H1 (cell line): ENCODE data around the gene SHISAL1. TPM values are rescaled to one million over a fixed set of nuclear protein-coding genes. Genes with fewer than 3 reads are reported as not detected.

ENCODE experiments used
- CTCF ChIA-PET: fragments of 300-600 bp; sonication (Branson Sonifier 250); formaldehyde crosslinking; loops from one replicate; lab custom pipeline; 2021; ENCODE audit not compliant: partially characterized antibody; lab: Charles Lee
- POLR2A ChIA-PET: fragments of 300-600 bp; sonication (Branson Sonifier 250); formaldehyde crosslinking; loops from one replicate; lab custom pipeline; 2021; ENCODE audit warnings: inconsistent platforms; ENCODE audit not compliant: partially characterized antibody; lab: Charles Lee
- DNase-seq, 2 experiments: peaks; one replicate each; pipeline versions ENCODE4 v3.0.0 to v3.0.0-alpha.2; 2010 to 2022; ENCODE audit warnings: low spot score in 2 of 2, low read depth in 1 of 2, mixed read lengths in 1 of 2
- FAIRE-seq: peaks from 2 replicates; lab custom pipeline; 2011; peaks lifted over from hg19 to GRCh38; lab: Jason Lieb, UNC
- H2AFZ ChIP-seq: 2 replicates; pipeline ENCODE4 v1.8.1; 2012; ENCODE audit warnings: low read length, inconsistent platforms
- H2AK5ac ChIP-seq: 2 replicates; pipeline ENCODE4 v1.6.1; 2013; ENCODE audit warnings: low read depth, low read length
- H2BK120ac ChIP-seq: replicated peaks from 2 replicates; pipeline ENCODE3; 2013; ENCODE audit warnings: low read depth, low read length, inconsistent platforms
- H2BK12ac ChIP-seq: 2 replicates; pipeline ENCODE4 v1.6.1; 2013; ENCODE audit warnings: low read depth, low read length
- H2BK15ac ChIP-seq: 2 replicates; pipeline ENCODE4 v1.6.1; 2013; ENCODE audit warnings: low read length
- H2BK20ac ChIP-seq: 2 replicates; pipeline ENCODE4 v1.6.1; 2013; ENCODE audit warnings: low read length
- H2BK5ac ChIP-seq: 2 replicates; pipeline ENCODE4 v1.6.1; 2013; ENCODE audit warnings: low read depth, low read length
- H3K14ac ChIP-seq: 2 replicates; pipeline ENCODE4 v1.6.1; 2013; ENCODE audit warnings: inconsistent platforms; ENCODE audit not compliant: insufficient read length
- H3K18ac ChIP-seq: 2 replicates; pipeline ENCODE4 v1.6.1; 2013; ENCODE audit warnings: low read length; ENCODE audit errors: extremely low read depth
- H3K23ac ChIP-seq: 2 replicates; pipeline ENCODE4 v1.6.1; 2013; ENCODE audit warnings: inconsistent platforms; ENCODE audit not compliant: insufficient read length
- H3K23me2 ChIP-seq: 2 replicates; pipeline ENCODE4 v1.6.1; 2013; ENCODE audit warnings: low read depth, low read length
- H3K27ac ChIP-seq: 2 replicates; pipeline ENCODE4 v1.6.1; 2011; ENCODE audit warnings: low read depth, low read length, inconsistent platforms
- H3K27me3 ChIP-seq, 4 experiments: replicated peaks in 1 of 4; 1 replicate in 1 of 4; 2 replicates in 3 of 4; pipeline versions ENCODE4 v1.6.1 to v1.8.1; 2011 to 2013; ENCODE audit warnings: low read length in 3 of 4, mild to moderate bottlenecking in 3 of 4, inconsistent platforms in 2 of 4, mixed read lengths in 2 of 4, moderate library complexity in 1 of 4; ENCODE audit not compliant: control insufficient read depth in 3 of 4, insufficient read depth in 3 of 4; ENCODE audit errors: extremely low read depth in 1 of 4
- H3K36me3 ChIP-seq, 4 experiments: 2 replicates each; pipeline versions ENCODE4 v1.6.1 to v1.8.1; 2011 to 2013; ENCODE audit warnings: mild to moderate bottlenecking in 4 of 4, low read length in 3 of 4, moderate library complexity in 2 of 4, control low read depth in 1 of 4, inconsistent platforms in 1 of 4; ENCODE audit not compliant: insufficient read depth in 4 of 4, control insufficient read depth in 2 of 4
- H3K4ac ChIP-seq: replicated peaks from 2 replicates; pipeline ENCODE3; 2013; ENCODE audit warnings: low read length, low read depth, mixed read lengths, inconsistent platforms; ENCODE audit not compliant: insufficient read length
- H3K4me1 ChIP-seq, 4 experiments: replicated peaks in 1 of 4; 1 replicate in 1 of 4; 2 replicates in 3 of 4; pipeline versions ENCODE4 v1.6.1 to v1.8.1; 2011 to 2013; ENCODE audit warnings: low read length in 3 of 4, inconsistent platforms in 2 of 4, mixed read lengths in 1 of 4; ENCODE audit not compliant: insufficient read depth in 4 of 4, control insufficient read depth in 3 of 4
- H3K4me2 ChIP-seq, 2 experiments: 2 replicates each; pipeline versions ENCODE4 v1.6.1 to v1.8.1; 2011 to 2013; ENCODE audit warnings: low read depth in 2 of 2, low read length in 2 of 2, control low read depth in 1 of 2, inconsistent platforms in 1 of 2, mild to moderate bottlenecking in 1 of 2; ENCODE audit not compliant: insufficient read depth in 1 of 2
- H3K4me3 ChIP-seq, 4 experiments: fragments of 200-600, 300-600 bp in 1 of 4; sonication (generic), shearing (Covaris generic), sonication (Bioruptor Twin) in 1 of 4; 2 replicates each; pipeline versions ENCODE4 v1.5.1 to v1.8.1; 2011 to 2016; ENCODE audit warnings: low read length in 4 of 4, low read depth in 3 of 4, control low read depth in 2 of 4, inconsistent platforms in 2 of 4, mild to moderate bottlenecking in 2 of 4, mixed read lengths in 1 of 4, moderate library complexity in 1 of 4; ENCODE audit not compliant: insufficient read depth in 2 of 4; ENCODE audit errors: extremely low read depth in 1 of 4
- H3K56ac ChIP-seq: replicated peaks from 2 replicates; pipeline ENCODE3; 2013; ENCODE audit warnings: low read depth, mild to moderate bottlenecking, mixed read lengths, low read length, inconsistent platforms; ENCODE audit not compliant: insufficient read length
- H3K79me1 ChIP-seq: 2 replicates; pipeline ENCODE4 v1.6.1; 2013; ENCODE audit warnings: low read depth, low read length, control low read depth
- H3K79me2 ChIP-seq, 2 experiments: 2 replicates each; pipeline versions ENCODE4 v1.6.1 to v1.8.1; 2012 to 2013; ENCODE audit warnings: low read length in 2 of 2, mild to moderate bottlenecking in 2 of 2, inconsistent platforms in 1 of 2; ENCODE audit not compliant: insufficient read depth in 2 of 2, control insufficient read depth in 1 of 2
- H3K9ac ChIP-seq, 4 experiments: replicated peaks in 1 of 4; 1 replicate in 1 of 4; 2 replicates in 3 of 4; pipeline versions ENCODE4 v1.6.1 to v1.8.1; 2011 to 2013; ENCODE audit warnings: low read depth in 3 of 4, low read length in 3 of 4, control low read depth in 2 of 4, mild to moderate bottlenecking in 2 of 4, moderate library complexity in 2 of 4, inconsistent platforms in 1 of 4; ENCODE audit errors: extremely low read depth in 1 of 4
- H3K9me3 ChIP-seq, 2 experiments: 2 replicates each; pipeline versions ENCODE4 v1.6.1 to v1.8.1; 2012 to 2013; ENCODE audit warnings: mild to moderate bottlenecking in 2 of 2, moderate library complexity in 2 of 2, control low read depth in 1 of 2, inconsistent platforms in 1 of 2, low read depth in 1 of 2, low read length in 1 of 2, mixed read lengths in 1 of 2; ENCODE audit not compliant: insufficient read depth in 2 of 2
- H4K20me1 ChIP-seq, 2 experiments: replicated peaks in 1 of 2; 2 replicates each; pipeline versions ENCODE3 to v1.8.1; 2011 to 2013; ENCODE audit warnings: inconsistent platforms in 2 of 2, low read length in 2 of 2, mild to moderate bottlenecking in 1 of 2; ENCODE audit not compliant: insufficient read depth in 2 of 2, control insufficient read depth in 1 of 2
- H4K5ac ChIP-seq: 2 replicates; pipeline ENCODE4 v1.6.1; 2013; ENCODE audit warnings: low read length, low read depth, mixed read lengths, inconsistent platforms; ENCODE audit not compliant: insufficient read length
- H4K8ac ChIP-seq: 2 replicates; pipeline ENCODE4 v1.8.0; 2013; ENCODE audit warnings: mild to moderate bottlenecking, moderate library complexity, low read length, inconsistent platforms; ENCODE audit not compliant: insufficient read depth; ENCODE audit errors: extremely low read depth
- H4K91ac ChIP-seq: replicated peaks from 2 replicates; pipeline ENCODE3; 2013; ENCODE audit warnings: low read length, mixed read lengths, inconsistent platforms; ENCODE audit not compliant: insufficient read length
- ASH2L ChIP-seq: fragments of 200-600, 300-600 bp; sonication (generic); IDR thresholded peaks from one replicate; pipeline ENCODE4 v1.7.1; 2017; ENCODE audit warnings: low read length
- BCL11A ChIP-seq, 2 experiments: IDR thresholded peaks; one replicate each; pipeline ENCODE4 v1.6.1; 2011; ENCODE audit warnings: low read depth in 2 of 2, low read length in 2 of 2, mild to moderate bottlenecking in 2 of 2
- CBX5 ChIP-seq: fragments of 300-800, 300-1000 bp; sonication (generic); IDR thresholded peaks from 2 replicates; pipeline ENCODE4 v1.7.1; 2016; ENCODE audit warnings: antibody characterized with exemption, low read length, low read depth
- CBX8 ChIP-seq: fragments of 300-800, 300-1000 bp; sonication (generic); IDR thresholded peaks from 2 replicates; pipeline ENCODE4 v1.7.1; 2016; ENCODE audit warnings: low read depth, low read length, borderline replicate concordance
- EZH2 ChIP-seq: fragments of 200-600 bp; sonication (generic); IDR thresholded peaks from 2 replicates; pipeline ENCODE4 v1.7.1; 2012; ENCODE audit warnings: low read depth, mild to moderate bottlenecking, moderate library complexity, low read length, inconsistent platforms; ENCODE audit not compliant: severe bottlenecking
- HDAC6 ChIP-seq: IDR thresholded peaks from one replicate; pipeline ENCODE4 v1.7.1; 2012; ENCODE audit warnings: low read depth, mild to moderate bottlenecking, inconsistent platforms, low read length, moderate library complexity
- JUN ChIP-seq: IDR thresholded peaks from 2 replicates; pipeline ENCODE4 v1.6.1; 2011; ENCODE audit warnings: low read depth, mild to moderate bottlenecking, improper control_type of control experiment, low read length
- MAFK ChIP-seq: IDR thresholded peaks from 2 replicates; pipeline ENCODE4 v1.6.1; 2012; ENCODE audit warnings: low read depth, mild to moderate bottlenecking, improper control_type of control experiment, low read length
- NRF1 ChIP-seq: IDR thresholded peaks from 2 replicates; pipeline ENCODE4 v1.6.1; 2011; ENCODE audit warnings: mild to moderate bottlenecking, low read depth, low read length, improper control_type of control experiment
- POLR2A ChIP-seq, 2 experiments: IDR thresholded peaks; 1 replicate in 1 of 2; 2 replicates in 1 of 2; pipeline ENCODE4 v1.6.1; 2011; ENCODE audit warnings: low read depth in 2 of 2, low read length in 2 of 2, mild to moderate bottlenecking in 2 of 2; ENCODE audit errors: control extremely low read depth in 1 of 2
- RNF2 ChIP-seq: fragments of 200-900, 300-1000 bp; sonication (generic); IDR thresholded peaks from 2 replicates; pipeline ENCODE4 v1.7.1; 2016; ENCODE audit warnings: borderline replicate concordance, low read depth, mild to moderate bottlenecking, antibody characterized with exemption, low read length; ENCODE audit not compliant: poor library complexity, severe bottlenecking; ENCODE audit errors: missing control alignments
- SP2 ChIP-seq: IDR thresholded peaks from 2 replicates; pipeline ENCODE4 v1.6.1; 2012; ENCODE audit warnings: mild to moderate bottlenecking, low read length, inconsistent platforms
- ZNF274 ChIP-seq: IDR thresholded peaks from 2 replicates; pipeline ENCODE4 v1.7.0; 2012; ENCODE audit warnings: low read length, borderline replicate concordance; ENCODE audit errors: extremely low read depth
- WGBS, 2 experiments: shearing (Covaris generic) in 1 of 2; methylation state at CpG; one replicate each; pipeline versions ENCODE4 v1.1.6 to v1.1.7; 2013 to 2015; ENCODE audit warnings: low lambda C conversion rate in 2 of 2, mixed read lengths in 2 of 2, inconsistent platforms in 1 of 2, low coverage in 1 of 2, missing lambda C conversion rate in 1 of 2; ENCODE audit not compliant: insufficient replicate concordance in 2 of 2, insufficient coverage in 1 of 2, insufficient read length in 1 of 2; ENCODE audit errors: extremely low coverage in 1 of 2, missing lambda C conversion rate in 1 of 2; 5-methylcytosine and 5-hydroxymethylcytosine counted together
- polyA plus RNA-seq, 7 experiments: library from polyadenylated mRNA; depleted of rRNA in 3 of 7; stranded (reverse) in 5 of 7; unstranded in 2 of 7; fragments of >200 nt in 5 of 7; fragments of 200-250 nt in 2 of 7; gene quantifications; 1 replicate in 5 of 7; 2 replicates in 1 of 7; 4 replicates in 1 of 7; pipeline versions ENCODE4 v1.2.1 to v1.2.3, GENCODE V29; 2011 to 2013; ENCODE audit warnings: missing spikeins in 2 of 7, mixed read lengths in 2 of 7
- total RNA-seq: library from RNA; stranded (reverse); fragmentation: NEBNext Ultra II Directional; extraction: Animal tissue kit (Norgen Biotek cat#: 25700); gene quantifications from 2 replicates; pipeline ENCODE4 v1.2.1, GENCODE V29; 2021

Gene SHISAL1
- total and polyA plus RNA-seq, 2 of the 8 experiments (the other 6 are each of a cell fraction or from before 2014, with no cell fraction given) = 3.7 to 5.8 TPM

GRCh38 chr22:44269757-44270555, 42.8 kb downstream of the SHISAL1 start:
- Histone ChIP-seq H3K23ac (no peak overlapping the region), H3K27ac (no peak overlapping the region), H3K27me3 (no peaks in the 10 kb centered on the region), H3K56ac (no peak overlapping the region), H4K5ac (no peak overlapping the region), H3K18ac (no peak overlapping the region), H3K9me3 (no peaks in the 10 kb centered on the region), H2BK5ac (peak overlapping the region; percentile 60), H4K8ac (peak overlapping the region; percentile 65; the same call in 1 of the 2 replicates), H2AFZ (no peak overlapping the region), H3K4ac (no peak overlapping the region), H4K20me1 (peaks cover 0 to 5% of the 10 kb centered on the region in 2 experiments), H3K79me1 (no peaks in the 10 kb centered on the region), H2BK120ac (no peak overlapping the region), H3K36me3 (no peaks in the 10 kb centered on the region), H3K4me3 (no peak overlapping the region), H2BK12ac (peak overlapping the region; percentile 86; the same call in 1 of the 2 replicates), H2BK15ac (peak overlapping the region; percentile 65; the same call in 1 of the 2 replicates), H2BK20ac (no peak overlapping the region), H3K23me2 (peaks cover 9% of the 10 kb centered on the region; the same call in 1 of the 2 replicates), H3K14ac (no peak overlapping the region), H3K4me1 (no peaks in the 10 kb centered on the region; a peak in 1 of 7 replicates), H3K79me2 (no peaks in the 10 kb centered on the region), H3K9ac (no peak overlapping the region), H2AK5ac (peak overlapping the region; percentile 95), H3K4me2 (no peak overlapping the region), H4K91ac (no peak overlapping the region)
- CTCF ChIA-PET = interaction anchor here (0.6 to 2.8 kb wide), 6 partner anchors 9 to 356 kb away, joined by 3 to 14 read pairs (median 4); no protein-coding TSS in a partner anchor
- no peak for FAIRE-seq
- POLR2A ChIA-PET = no interaction called here
- 93% methylated on average over 16 of the region's 17 CpGs; no CpG with 5 or more reads in 1 of the 2 experiments for WGBS, 2 experiments
- no peak for DNase-seq
- no peak for TF ChIP-seq HDAC6
- no peak for TF ChIP-seq NRF1
- TF ChIP-seq BCL11A (IDR thresholded peaks at IDR 0.05; ENCODE audit: low read depth in 2 of 2, low read length in 2 of 2) = no peak
- no peak for TF ChIP-seq EZH2
- TF ChIP-seq MAFK = no peak
- TF ChIP-seq RNF2 = no peak
- no peak for TF ChIP-seq POLR2A (IDR thresholded peaks at IDR 0.05; ENCODE audit: control extremely low read depth in 1 of 2, low read depth in 2 of 2, low read length in 2 of 2)
- TF ChIP-seq ZNF274 = no peak
- no peak for TF ChIP-seq JUN
- TF ChIP-seq SP2 = no peak
- TF ChIP-seq CBX8 = no peak
- no peak for TF ChIP-seq CBX5
- TF ChIP-seq ASH2L = no peak
